ENCODE measurements around the gene SLC22A2. TPM values are rescaled to one million over a fixed set of nuclear protein-coding genes. Genes with fewer than 3 reads are reported as not detected.

Gene SLC22A2
- total RNA-seq, 2 donors from 2014 or later = not detected

DNA sequence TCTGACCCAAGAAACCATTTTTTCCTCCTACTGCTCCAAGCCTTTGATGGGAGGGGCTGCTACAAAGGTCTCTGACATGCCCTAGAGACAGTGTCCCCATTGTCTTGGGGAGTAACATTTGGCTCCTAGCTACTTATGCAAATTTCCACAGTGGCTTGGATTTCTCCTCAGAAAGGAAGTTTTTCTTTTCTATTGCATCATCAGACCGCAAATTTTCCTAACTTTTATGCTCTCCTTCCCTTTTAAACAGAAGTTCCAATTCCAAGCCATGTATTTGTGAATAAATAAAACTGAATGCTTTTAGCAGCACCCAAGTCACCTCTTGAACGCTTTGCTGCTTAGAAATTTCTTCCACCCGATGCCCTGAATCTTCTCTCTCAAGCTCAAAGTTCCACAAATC lies 51.0 kb downstream of the SLC22A2 start:
- no peak for DNase-seq (ENCODE audit: low spot score)
- no peak overlapping the region for H3K4me3 ChIP-seq
- no peak for TF ChIP-seq CTCF (IDR thresholded peaks at IDR 0.05)
- H3K4me1 ChIP-seq = no peaks in the 10 kb centered on the region
- no peaks in the 10 kb centered on the region for H3K27me3 ChIP-seq
- peaks cover 0 to 12% of the 10 kb centered on the region in 2 donors for H3K9me3 ChIP-seq
- H3K36me3 ChIP-seq = no peaks in the 10 kb centered on the region
- no peak overlapping the region for H3K27ac ChIP-seq

DNA sequence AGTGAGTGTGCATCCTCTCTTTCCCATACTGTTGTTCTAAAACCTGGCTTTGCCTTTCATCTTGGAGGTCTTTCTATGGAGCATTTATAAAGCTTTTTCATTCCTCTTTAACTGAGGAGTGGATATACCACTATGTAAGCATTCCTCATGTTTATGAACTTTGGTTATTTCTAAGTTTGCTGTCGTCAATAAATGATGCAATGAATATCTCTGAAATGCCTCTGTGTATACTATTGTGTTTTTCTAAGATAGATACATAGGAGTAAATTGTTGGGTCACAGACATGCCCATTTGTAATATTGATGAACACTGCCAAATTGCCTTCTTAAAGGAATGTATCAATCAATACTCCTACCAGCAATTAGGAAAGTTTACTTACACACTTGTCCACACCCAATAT lies 53.9 kb downstream of the SLC22A2 start:
- no peak for DNase-seq (ENCODE audit: low spot score)
- Histone ChIP-seq H3K36me3 (no peaks in the 10 kb centered on the region), H3K4me1 (no peaks in the 10 kb centered on the region), H3K9me3 (peaks cover 0 to 12% of the 10 kb centered on the region in 2 donors), H3K27me3 (no peaks in the 10 kb centered on the region), H3K27ac (no peak overlapping the region), H3K4me3 (no peak overlapping the region)
- TF ChIP-seq CTCF (IDR thresholded peaks at IDR 0.05) = no peak

DNA sequence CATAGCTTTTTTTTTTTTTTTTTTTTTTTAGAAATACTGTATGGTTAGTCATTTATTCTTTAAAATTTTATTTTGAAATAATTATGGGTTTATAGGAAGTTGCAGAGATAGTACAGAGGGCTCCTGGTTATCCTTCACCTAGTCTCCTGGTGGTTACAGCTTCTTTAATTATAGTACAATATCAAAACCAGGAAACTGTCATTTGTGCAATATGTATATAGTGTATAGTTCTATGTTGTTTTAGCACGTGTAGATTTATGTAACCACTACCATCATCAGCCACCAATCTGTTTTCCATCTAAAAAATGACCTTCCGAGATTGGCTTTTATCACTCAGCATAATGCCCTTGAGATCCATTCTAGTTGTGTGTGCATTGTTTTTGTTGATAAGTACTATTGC lies 54.7 kb downstream of the SLC22A2 start:
- Histone ChIP-seq H3K27me3 (no peaks in the 10 kb centered on the region), H3K9me3 (peaks cover 0 to 12% of the 10 kb centered on the region in 2 donors), H3K36me3 (no peaks in the 10 kb centered on the region), H3K27ac (no peak overlapping the region), H3K4me3 (no peak overlapping the region), H3K4me1 (no peaks in the 10 kb centered on the region)
- no peak for DNase-seq (ENCODE audit: low spot score)
- TF ChIP-seq CTCF (IDR thresholded peaks at IDR 0.05) = no peak

- DNase-seq (ENCODE audit: low spot score) = no peak
- H3K4me3 ChIP-seq = no peak overlapping the region
- no peak overlapping the region for H3K27ac ChIP-seq
Measured at GRCh38 chr6:160203522-160203921, 55.1 kb downstream of the SLC22A2 start.

GRCh38 chr6:160203076-160203475 lies 55.5 kb downstream of the SLC22A2 start:
- Histone ChIP-seq H3K4me1 (no peaks in the 10 kb centered on the region), H3K4me3 (no peak overlapping the region), H3K27ac (no peak overlapping the region), H3K9me3 (peaks cover 0 to 12% of the 10 kb centered on the region in 2 donors), H3K27me3 (no peaks in the 10 kb centered on the region), H3K36me3 (no peaks in the 10 kb centered on the region)
- no peak for DNase-seq (ENCODE audit: low spot score)
- TF ChIP-seq CTCF (IDR thresholded peaks at IDR 0.05) = no peak

More at GRCh38 chr6:160203522-160203921, 55.1 kb downstream of the SLC22A2 start:
- TF ChIP-seq CTCF (IDR thresholded peaks at IDR 0.05) = no peak
- Histone ChIP-seq H3K9me3 (peaks cover 0 to 12% of the 10 kb centered on the region in 2 donors), H3K4me1 (no peaks in the 10 kb centered on the region), H3K27me3 (no peaks in the 10 kb centered on the region), H3K36me3 (no peaks in the 10 kb centered on the region)

DNA sequence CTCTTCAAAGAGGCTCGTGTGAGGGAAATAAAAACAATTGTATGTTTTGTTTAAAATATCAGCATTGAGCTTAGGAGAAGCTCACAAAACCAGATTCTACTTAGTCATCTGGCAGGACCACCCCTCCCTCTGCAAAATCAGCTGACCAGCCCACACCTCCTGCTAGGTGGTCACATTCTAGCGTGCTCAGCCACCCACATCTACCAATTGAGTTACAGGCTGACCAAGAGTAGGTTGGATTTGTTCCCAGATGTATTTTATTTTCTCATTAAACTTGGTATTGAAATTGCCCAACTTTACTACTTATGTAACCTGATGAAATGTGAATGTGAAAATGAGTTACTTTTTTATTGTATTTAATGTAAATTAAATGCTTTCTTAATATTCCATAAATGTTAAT lies 56.2 kb downstream of the SLC22A2 start:
- no peaks in the 10 kb centered on the region for H3K36me3 ChIP-seq
- H3K9me3 ChIP-seq = peaks cover 0 to 6% of the 10 kb centered on the region in 2 donors
- H3K27ac ChIP-seq = no peak overlapping the region
- TF ChIP-seq CTCF (IDR thresholded peaks at IDR 0.05) = no peak
- no peaks in the 10 kb centered on the region for H3K4me1 ChIP-seq
- DNase-seq (ENCODE audit: low spot score) = no peak
- H3K27me3 ChIP-seq = no peaks in the 10 kb centered on the region
- H3K4me3 ChIP-seq = no peak overlapping the region

All from right atrium auricular region (tissue), 2 donors.